Hindlimb muscle (tissue), 1 donor: ENCODE results near the gene DPPA3. TPM values are rescaled to one million over a fixed set of nuclear protein-coding genes. Genes with fewer than 3 reads are reported as not detected.
"Not testable (repeated sequence)": the region's sequence is repeated elsewhere in the genome, so short reads cannot be mapped to it uniquely, and the experiment has no call there.

Experiments used
- DNase-seq: peaks from one replicate; pipeline ENCODE4 v3.0.0-alpha.2; 2013
- polyA plus RNA-seq: library from polyadenylated mRNA; unstranded; fragments of 120-200 nt; gene quantifications from one replicate; pipeline ENCODE4 v1.2.1, GENCODE V29; 2013; ENCODE audit not compliant: insufficient read length

Gene DPPA3
- polyA plus RNA-seq, 1 donor, result not detected

DNA sequence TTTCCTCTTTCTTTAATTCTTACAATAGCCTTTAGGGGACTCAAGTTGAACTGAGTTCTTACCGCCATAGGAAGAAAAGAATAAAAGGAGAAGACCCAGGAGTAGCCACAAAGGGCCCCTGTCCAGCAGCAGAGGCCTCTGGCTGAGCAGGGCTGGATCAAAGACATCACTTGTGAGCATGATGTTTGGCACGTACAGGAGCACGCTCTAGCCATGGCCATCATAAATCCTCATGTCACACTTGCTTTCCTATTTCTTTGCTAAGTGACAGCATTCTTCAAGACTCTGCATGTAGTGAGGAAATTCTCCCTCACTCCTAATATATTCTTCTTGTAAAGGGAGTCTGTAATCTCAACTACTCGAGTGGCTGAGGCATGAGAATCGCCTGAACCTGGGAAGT, 20.3 kb downstream of the DPPA3 start:
- DNase-seq, result no peak

DNA sequence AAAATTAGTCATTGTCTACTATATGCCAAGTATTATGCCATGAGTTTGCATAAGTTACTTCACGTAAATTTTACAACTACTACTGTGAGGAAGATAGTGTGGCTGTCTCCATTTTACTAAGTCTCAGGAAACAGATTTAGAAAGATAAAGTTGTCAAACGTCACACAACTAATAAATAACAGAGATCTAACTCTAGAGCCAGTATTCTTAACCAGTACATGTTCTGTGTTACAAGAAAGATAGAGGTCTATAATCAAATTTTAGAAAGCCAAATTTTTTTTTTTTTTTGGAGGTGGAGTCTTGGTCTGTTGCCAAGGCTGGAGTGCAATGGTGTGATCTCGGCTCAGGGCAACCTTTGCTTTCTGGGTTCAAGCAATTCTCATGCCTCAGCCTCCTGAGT, 21.8 kb downstream of the DPPA3 start:
- DNase-seq, result no peak

DNA sequence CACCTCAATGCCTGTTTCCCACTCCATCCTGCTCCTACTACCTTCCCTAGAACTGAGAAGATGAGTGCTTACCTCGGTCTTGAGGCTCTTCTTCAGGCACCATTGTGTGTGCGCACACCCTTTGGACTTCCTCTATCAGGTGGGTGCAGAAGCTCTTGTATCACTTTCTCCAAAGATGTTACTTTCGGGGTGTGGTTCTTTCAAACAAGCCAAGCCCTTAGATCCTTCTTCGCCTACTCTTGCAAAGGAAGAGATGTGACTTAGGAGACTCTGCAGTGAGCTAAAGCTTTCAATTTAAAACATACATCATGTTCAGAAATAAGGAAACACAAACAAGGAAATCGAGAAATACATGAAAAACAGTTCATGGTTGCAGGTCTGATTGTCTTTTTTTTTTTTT, 36.0 kb downstream of the DPPA3 start, which contains the start of gene CLEC4C:
Gene CLEC4C, minus strand, starts transcription at position 130 of the 400 bp plus-strand sequence. Its CDS starts 27 bp downstream, at position 103.
- DNase-seq, result no peak

DNA sequence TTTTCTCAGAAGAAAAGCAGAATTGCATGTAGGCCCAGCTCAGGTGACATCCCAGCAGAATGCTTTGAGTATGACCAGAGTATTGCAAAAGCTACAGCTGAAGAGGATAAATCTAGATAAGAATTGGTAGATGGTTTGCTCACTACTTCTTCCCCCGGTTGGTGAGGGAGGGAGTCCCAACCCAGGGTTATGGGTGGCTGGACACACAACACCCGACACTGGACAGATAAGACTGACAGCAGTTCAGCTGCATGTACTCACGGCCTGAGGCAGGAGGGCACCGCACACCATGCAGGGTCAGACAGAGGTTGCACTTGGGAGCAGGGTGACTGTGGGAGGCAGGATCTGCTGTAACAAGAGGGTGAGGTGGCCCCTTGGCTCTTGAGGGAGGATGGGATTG, 37.6 kb downstream of the DPPA3 start:
- no peak for DNase-seq

DNA sequence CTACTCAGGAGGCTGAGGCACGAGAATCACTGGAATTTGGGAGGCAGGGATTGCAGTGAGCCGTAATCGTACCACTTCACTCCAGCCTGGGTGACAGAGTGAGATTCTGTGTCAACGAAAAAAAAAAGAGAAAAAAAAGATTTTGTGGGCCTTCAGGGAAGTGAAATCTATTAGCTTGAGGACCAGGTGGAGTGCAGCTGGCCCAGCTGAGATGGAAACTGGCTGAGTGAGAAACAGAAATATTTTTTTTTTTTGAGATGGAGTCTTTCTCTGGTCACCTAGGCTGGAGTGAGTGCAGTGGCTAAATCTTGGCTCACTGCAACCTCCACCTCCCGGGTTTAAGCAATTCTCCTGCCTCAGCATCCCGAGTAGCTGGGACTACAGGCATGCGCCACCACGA, 38.2 kb downstream of the DPPA3 start:
- DNase-seq, result no peak

DNA sequence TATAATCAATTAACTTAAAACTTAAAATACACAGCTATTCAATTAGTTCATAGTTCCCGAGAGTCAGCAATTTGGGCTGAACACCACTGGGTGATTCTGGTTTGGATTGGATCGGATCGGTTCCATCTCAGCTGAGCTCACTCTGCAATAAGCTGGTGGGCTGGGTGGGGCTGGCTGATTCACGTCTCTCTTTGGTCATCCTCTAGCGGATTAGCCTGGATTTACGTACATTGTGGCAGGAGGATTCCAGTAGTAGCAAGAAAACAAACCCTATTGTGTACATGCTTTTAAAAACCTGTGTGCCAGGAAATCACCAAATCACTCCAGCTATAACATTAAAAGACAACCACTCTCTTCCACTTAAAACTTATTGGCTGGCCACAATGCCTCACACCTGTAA, 39.1 kb downstream of the DPPA3 start:
- DNase-seq, result no peak

DNA sequence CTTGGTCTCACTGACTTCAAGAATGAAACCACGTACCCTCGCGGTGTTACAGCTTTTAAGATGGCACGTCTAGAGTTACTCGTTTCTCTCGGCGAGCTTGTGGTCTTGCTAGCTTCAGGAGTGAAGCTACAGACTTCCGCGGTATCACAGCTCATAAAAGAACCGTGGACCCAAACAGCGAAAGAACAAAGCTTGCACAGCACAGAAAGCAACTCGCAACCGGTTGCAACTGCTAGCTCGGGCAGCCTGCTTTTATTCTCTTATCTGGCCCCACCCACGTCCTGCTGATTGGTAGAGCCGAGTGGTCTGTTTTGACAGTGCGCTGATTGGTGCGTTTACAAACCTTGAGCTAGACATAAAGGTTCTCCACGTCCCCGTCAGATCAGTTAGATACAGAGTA, 40.2 kb downstream of the DPPA3 start:
- no peak for DNase-seq

DNA sequence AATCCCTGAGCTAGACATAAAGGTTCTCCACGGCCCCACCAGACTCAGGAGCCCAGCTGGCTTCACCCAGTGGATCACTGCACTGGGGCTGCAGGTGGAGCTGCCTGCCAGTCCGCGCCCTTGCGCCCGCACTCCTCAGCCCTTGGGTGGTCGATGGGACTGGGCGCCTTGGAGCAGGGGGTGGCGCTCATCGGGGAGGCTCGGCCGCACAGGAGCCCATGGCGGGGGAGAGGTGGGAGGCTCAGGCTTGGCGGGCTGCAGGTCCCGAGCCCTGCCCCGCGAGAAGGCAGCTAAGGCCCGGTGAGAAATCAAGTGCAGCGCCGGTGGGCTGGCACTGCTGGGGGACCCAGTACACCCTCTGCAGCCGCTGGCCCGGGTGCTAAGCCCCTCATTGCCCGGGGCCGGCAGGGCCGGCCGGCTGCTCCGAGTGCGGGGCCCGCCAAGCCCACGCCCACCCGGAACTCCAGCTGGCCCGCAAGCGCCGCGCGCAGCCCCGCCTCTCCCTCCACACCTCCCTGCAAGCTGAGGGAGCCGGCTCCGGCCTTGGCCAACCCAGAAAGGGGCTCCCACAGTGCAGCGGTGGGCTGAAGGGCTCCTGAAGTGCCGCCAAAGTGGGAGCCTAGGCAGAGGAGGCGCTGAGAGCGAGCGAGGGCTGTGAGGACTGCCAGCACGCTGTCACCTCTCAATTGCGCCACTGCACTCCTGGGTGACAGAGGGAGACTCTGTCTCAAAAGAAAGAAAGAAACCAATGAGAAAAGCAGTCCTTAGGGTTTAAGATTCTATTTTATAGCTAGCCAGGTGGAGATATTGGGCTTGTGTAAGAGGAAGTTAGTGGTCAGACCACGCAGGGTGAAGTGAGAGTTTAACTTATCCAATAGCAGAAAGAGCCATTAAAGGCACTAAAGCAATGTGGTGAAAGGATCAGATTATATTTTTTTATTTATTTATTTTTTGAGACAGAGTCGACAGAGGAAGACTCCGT, 41.0 kb downstream of the DPPA3 start:
- DNase-seq, result not testable (repeated sequence)

DNA sequence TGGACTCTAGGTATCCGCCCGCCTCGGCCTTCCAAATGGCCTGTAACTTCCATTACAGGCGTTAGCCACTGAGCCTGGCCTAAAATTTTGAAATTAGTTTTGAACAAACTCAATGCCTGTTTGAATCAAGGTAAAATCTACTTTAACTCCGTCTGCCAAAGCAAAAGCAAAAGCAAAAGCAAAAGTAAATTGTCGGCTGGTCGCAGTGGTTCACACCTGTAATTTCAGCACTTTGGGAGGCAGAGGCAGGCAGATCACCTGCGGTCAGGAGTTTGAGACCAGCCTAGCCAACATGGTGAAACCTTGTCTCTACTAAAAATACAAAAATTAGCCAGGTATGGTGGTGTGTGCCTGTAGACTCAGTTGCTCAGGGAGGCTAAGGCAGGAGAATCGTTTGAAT, 44.4 kb downstream of the DPPA3 start:
- DNase-seq, result not testable (repeated sequence)

DNA sequence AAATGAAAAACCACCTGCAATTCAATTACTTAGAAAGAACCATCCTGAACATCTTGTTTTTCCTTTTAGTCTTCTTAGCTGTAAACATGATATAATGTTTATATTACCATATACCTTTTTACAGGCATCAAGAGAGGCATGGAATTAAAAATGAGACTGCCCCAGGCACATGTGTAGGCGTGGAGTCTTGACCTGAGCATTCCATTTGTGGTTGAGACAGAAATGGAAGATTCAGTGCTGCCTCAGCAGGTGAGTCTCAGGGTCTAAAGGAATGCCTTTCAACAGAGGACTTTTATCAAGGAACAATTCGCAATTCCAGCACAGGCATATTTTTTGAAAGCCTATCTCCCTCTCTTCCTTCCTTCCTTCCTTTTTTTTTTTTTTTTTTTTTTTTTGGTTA, 45.8 kb downstream of the DPPA3 start:
- no peak for DNase-seq

DNA sequence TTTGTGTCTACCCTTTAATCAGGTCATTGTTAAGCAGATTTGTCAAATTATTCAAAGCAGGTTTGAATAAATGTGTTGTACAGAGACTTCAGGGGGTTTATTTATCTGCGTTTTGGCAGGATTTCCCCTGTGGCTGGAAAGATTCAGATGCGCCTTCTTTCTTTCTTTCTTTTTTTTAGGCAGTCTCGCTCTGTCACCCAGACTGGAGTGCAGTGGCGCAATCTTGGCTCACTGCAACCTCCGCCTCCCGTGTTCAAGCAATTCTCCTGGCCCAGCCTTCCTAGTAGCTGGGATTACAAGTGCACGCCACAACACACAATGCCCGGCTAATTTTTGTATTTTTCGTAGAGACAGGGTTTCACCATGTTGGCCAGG, 47.5 kb downstream of the DPPA3 start:
- DNase-seq, result no peak

Other genes with a start within 250 kb of the DPPA3 start
- gene CD163, start 207.7 kb upstream of the DPPA3 start, polyA plus RNA-seq, result 25.1 TPM
- not detected for gene APOBEC1, start 45.5 kb upstream of the DPPA3 start, polyA plus RNA-seq
- gene GDF3, start 15.7 kb upstream of the DPPA3 start, polyA plus RNA-seq, result not detected
- not detected for gene CLEC4C, start 35.9 kb downstream of the DPPA3 start, polyA plus RNA-seq
- gene NANOGNB, start 53.8 kb downstream of the DPPA3 start, polyA plus RNA-seq, result not detected
- gene NANOG, start 78.0 kb downstream of the DPPA3 start, polyA plus RNA-seq, result 0.61 TPM
- 0.59 TPM for gene SLC2A14, start 161.5 kb downstream of the DPPA3 start, polyA plus RNA-seq
- gene SLC2A3, start 224.8 kb downstream of the DPPA3 start, polyA plus RNA-seq, result 17.5 TPM